HG03066 (cell line): ENCODE measurements around the gene STK11IP.
"Not testable (repeated sequence)": the region's sequence is repeated elsewhere in the genome, so short reads cannot be mapped to it uniquely, and the experiment has no call there.

ENCODE experiments used
- ATAC-seq: cut with Tn5 transposase; IDR thresholded peaks from one replicate; pipeline ENCODE4 v1.9.1; 2021; ENCODE audit warnings: low read depth; ENCODE audit not compliant: unreplicated experiment

STK11IP gene

GRCh38 chr2:219644801-219645480, 47.3 kb downstream of the STK11IP start:
- no peak for ATAC-seq

GRCh38 chr2:219645631-219646527, 48.2 kb downstream of the STK11IP start:
- ATAC-seq: no peak

GRCh38 chr2:219648176-219648575, 50.5 kb downstream of the STK11IP start:
- no peak for ATAC-seq

GRCh38 chr2:219648963-219649362, 51.3 kb downstream of the STK11IP start:
- no peak for ATAC-seq

- ATAC-seq: peak; percentile 56
Observed at GRCh38 chr2:219650426-219651248, 53.0 kb downstream of the STK11IP start.

- ATAC-seq: not testable (repeated sequence)
Observed at GRCh38 chr2:219651656-219652055, 54.0 kb downstream of the STK11IP start.

GRCh38 chr2:219656526-219656925, 58.9 kb downstream of the STK11IP start:
- ATAC-seq: no peak

- no peak for ATAC-seq
Observed at GRCh38 chr2:219658196-219658846, 60.7 kb downstream of the STK11IP start.

GRCh38 chr2:219658874-219659273, 61.2 kb downstream of the STK11IP start:
- no peak for ATAC-seq

GRCh38 chr2:219661197-219661954, 63.7 kb downstream of the STK11IP start:
- ATAC-seq: peak; percentile 97

- ATAC-seq: no peak
Observed at GRCh38 chr2:219661955-219662395, 64.3 kb downstream of the STK11IP start.

- ATAC-seq: no peak
Observed at GRCh38 chr2:219662566-219662965, 64.9 kb downstream of the STK11IP start.

- no peak for ATAC-seq
Observed at GRCh38 chr2:219663116-219663762, 65.6 kb downstream of the STK11IP start.

- no peak for ATAC-seq
Observed at GRCh38 chr2:219664041-219664440, 66.4 kb downstream of the STK11IP start.

- no peak for ATAC-seq
Observed at GRCh38 chr2:219664944-219665343, 67.3 kb downstream of the STK11IP start.

- ATAC-seq: no peak
Observed at GRCh38 chr2:219665926-219666325, 68.3 kb downstream of the STK11IP start.
